ENCODE data around the gene NTM.

DNA sequence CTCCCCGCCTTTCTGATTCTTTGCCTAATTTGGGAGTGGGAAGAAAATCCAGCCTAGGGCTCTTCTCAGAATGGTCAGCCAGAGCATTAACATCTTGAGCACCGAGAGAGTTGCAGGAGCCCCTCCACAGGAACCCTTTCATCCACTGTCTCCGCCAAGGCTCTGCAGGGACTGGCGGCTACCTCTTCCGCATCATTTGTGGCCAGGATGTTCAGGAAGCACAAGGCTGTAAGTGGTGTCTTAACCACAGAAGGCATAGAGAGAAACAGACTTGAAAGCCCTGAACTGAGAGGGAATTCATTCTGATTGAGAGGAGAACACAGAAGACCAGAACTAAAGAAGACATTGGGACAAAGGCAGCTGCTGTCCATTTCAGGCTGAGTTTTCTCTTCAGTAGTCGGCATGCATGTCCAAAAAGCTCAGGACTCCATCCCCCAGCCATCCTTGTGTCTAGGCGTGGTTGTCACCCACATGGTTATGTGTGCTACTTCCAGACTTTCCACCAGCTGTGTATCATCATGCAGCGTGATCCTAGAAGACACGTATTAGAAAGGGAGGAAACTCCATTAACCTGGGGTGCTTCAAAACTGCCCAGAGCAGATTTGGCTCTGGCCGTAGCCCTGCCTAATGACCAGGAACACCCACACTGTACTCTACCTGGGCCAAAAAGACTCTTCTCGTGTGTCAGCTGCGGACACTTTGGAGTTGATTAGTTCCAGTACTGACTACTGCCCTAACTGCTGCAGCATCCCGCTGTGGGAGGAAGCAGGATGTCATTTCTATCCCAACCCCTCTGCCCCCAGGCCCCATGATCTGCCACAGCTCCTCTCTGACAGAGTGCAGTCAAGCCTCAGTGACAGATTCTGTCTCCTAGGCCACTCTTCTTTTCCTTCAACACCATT lies 725.1 kb downstream of the NTM start:
- TF ChIP-seq, protein P1, sequence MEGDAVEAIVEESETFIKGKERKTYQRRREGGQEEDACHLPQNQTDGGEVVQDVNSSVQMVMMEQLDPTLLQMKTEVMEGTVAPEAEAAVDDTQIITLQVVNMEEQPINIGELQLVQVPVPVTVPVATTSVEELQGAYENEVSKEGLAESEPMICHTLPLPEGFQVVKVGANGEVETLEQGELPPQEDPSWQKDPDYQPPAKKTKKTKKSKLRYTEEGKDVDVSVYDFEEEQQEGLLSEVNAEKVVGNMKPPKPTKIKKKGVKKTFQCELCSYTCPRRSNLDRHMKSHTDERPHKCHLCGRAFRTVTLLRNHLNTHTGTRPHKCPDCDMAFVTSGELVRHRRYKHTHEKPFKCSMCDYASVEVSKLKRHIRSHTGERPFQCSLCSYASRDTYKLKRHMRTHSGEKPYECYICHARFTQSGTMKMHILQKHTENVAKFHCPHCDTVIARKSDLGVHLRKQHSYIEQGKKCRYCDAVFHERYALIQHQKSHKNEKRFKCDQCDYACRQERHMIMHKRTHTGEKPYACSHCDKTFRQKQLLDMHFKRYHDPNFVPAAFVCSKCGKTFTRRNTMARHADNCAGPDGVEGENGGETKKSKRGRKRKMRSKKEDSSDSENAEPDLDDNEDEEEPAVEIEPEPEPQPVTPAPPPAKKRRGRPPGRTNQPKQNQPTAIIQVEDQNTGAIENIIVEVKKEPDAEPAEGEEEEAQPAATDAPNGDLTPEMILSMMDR (conservative IDR thresholded peaks at IDR 0.05 in 1 of 2, IDR thresholded peaks at IDR 0.05 in 1 of 2; ENCODE audit: low read depth in 1 of 2, low read length in 2 of 2) = no peak
- no peak for TF ChIP-seq EZH2 (IDR thresholded peaks at IDR 0.05; ENCODE audit: low read length, missing control alignments)
